Measurements from ENCODE around the gene N4BP2L2. TPM values are rescaled to one million over a fixed set of nuclear protein-coding genes. Genes with fewer than 3 reads are reported as not detected.

N4BP2L2 gene
- total and polyA plus RNA-seq, 2 experiments from 2014 or later, result 70.1 to 89.4 TPM

DNA sequence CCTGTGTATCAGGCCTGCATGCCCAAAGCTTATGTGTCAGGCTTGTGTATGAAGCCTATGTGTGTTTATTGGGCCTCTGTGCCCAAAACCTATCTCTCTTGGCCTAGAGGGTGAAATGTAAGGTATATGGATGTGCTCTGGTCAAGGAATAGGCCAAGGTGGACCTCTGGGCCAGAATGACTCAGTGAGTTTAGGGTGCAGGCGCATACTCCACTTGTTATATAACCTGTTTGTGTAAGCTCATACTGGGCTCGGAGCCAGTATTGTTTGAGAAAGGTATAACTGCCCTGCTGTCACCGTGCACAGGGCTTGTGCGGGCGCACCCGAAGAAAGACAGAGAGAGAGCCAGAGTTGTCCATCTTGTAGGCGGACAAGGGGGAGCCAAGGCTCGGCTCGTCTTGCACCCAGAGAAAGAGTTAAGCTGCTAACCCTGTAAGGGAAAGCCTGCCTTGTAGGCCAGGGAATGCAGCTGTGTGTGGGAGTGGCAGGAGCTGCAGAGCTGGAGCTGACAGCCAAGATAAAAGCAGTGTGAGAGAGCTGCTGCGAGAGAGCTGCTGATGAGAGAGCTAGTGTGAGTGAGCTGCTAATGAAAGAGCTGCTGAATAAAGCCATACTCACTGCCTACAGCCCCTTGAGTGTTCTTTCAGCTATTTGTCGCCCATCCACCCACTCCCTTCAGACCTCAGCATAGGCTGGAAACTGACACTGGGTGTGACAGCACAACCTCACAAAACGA, 67.2 kb downstream of the N4BP2L2 start:
- WGBS, 2 experiments (ENCODE audit: low coverage in 1 of 2, low lambda C conversion rate in 2 of 2, missing lambda C conversion rate in 2 of 2), result 59 to 62% methylated on average over 12 of the region's 12 CpGs

DNA sequence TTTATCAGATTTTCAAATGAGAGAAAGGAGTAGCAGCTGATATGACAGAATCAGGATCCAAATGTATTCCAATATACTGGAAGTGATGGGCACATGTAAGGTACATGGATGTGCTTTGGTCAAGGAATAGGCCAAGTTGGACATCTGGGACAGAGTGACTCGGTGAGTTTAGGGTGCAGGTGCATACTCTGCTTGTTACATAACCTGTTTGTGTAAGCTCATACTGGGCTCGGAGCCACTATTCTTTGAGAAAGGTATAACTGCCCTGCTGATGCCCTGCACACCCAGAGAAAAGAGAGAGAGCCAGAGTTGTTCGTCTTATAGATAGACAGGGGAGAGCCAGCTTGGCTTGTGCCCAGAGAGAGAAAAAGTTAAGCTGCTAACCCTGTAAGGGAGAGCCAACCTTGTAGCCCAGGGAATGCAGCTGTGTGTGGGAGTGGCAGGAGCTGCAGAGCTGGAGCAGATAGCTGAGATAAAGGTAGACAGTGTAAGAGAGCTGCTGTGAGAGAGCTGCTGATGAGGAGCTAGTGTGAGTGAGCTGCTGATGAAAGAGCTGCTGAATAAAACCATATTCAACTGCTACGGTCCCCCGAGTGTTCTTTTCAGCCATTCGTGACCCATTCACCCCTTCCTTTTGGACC, 70.0 kb downstream of the N4BP2L2 start:
- in situ Hi-C loops (cut with MboI), result no loop called here
- 70 to 71% methylated on average over 6 of the region's 6 CpGs for WGBS, 2 experiments (ENCODE audit: low coverage in 1 of 2, low lambda C conversion rate in 2 of 2, missing lambda C conversion rate in 2 of 2)

More for the DNA sequence above, 67.2 kb downstream of the N4BP2L2 start:
- H3K79me2 ChIP-seq (ENCODE audit: insufficient read depth), result no peaks in the 10 kb centered on the region
- H3K27me3 ChIP-seq (replicated peaks; ENCODE audit: insufficient read depth), result no peaks in the 10 kb centered on the region
- no peaks in the 10 kb centered on the region for H3K9me3 ChIP-seq (ENCODE audit: low read depth)
- TF ChIP-seq EZH2phosphoT487 (IDR thresholded peaks at IDR 0.05; ENCODE audit: insufficient read depth, low read depth), result no peak
- no peak for TF ChIP-seq EZH2 (IDR thresholded peaks at IDR 0.05; ENCODE audit: insufficient read depth, poor library complexity, severe bottlenecking)
- no peaks in the 10 kb centered on the region for H3K9me2 ChIP-seq (ENCODE audit: insufficient read depth)
- H3K4me2 ChIP-seq (ENCODE audit: unreplicated experiment), result no peak overlapping the region
- in situ Hi-C loops (cut with MboI), result no loop called here
- peak overlapping the region; percentile 59 for H3K27ac ChIP-seq
- 0 out of 2 replicates have a peak overlapping the region, but pooled peaks have one; percentile 18 for H2AFZ ChIP-seq
- H3K36me3 ChIP-seq (ENCODE audit: low read depth), result no peaks in the 10 kb centered on the region
- H3K9ac ChIP-seq, result peak overlapping the region; percentile 51
- no peak overlapping the region for H3K4me3 ChIP-seq
- H3K4me1 ChIP-seq (ENCODE audit: insufficient read depth), result peaks cover 15% of the 10 kb centered on the region; the same call in 1 of the 2 replicates
- peak; percentile 61 for DNase-seq
- H3F3A ChIP-seq (ENCODE audit: insufficient read depth), result peaks cover 13% of the 10 kb centered on the region; the same call in 1 of the 2 replicates
- H4K20me1 ChIP-seq (ENCODE audit: insufficient read depth), result no peaks in the 10 kb centered on the region

DNA sequence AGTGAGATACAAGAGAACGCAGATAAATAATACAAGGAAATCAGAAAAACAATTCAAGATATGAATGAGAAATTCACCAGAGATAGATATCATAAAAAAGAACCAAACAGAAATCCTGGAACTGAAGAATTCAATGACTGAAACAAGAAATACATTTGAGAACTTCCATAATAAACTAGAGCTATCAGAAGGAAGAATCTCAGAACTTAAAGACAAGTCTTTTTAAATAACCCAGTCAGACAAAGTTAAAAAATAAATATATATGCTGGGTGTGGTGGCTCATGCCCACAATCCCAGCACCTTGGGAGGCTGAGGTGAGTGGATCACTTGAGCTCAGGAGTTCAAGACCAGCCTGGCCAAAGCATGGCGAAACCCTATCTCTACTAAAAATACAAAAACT, 82.0 kb downstream of the N4BP2L2 start:
- H3K9me3 ChIP-seq (ENCODE audit: low read depth), result no peaks in the 10 kb centered on the region
- no peak overlapping the region for H3K27ac ChIP-seq
- H3K9ac ChIP-seq, result no peak overlapping the region
- 90 to 100% methylated on average over 2 of the region's 2 CpGs for WGBS, 2 experiments (ENCODE audit: low coverage in 1 of 2, low lambda C conversion rate in 2 of 2, missing lambda C conversion rate in 2 of 2)
- no peak overlapping the region for H3K4me3 ChIP-seq
- H3K4me2 ChIP-seq (ENCODE audit: unreplicated experiment), result no peak overlapping the region
- TF ChIP-seq EZH2 (IDR thresholded peaks at IDR 0.05; ENCODE audit: insufficient read depth, poor library complexity, severe bottlenecking) (no peak), EZH2phosphoT487 (IDR thresholded peaks at IDR 0.05; ENCODE audit: insufficient read depth, low read depth) (no peak)
- DNase-seq, result no peak
- no peaks in the 10 kb centered on the region for H3K4me1 ChIP-seq (ENCODE audit: insufficient read depth)
- in situ Hi-C loops (cut with MboI), result no loop called here
- H3K27me3 ChIP-seq (replicated peaks; ENCODE audit: insufficient read depth), result no peaks in the 10 kb centered on the region
- no peaks in the 10 kb centered on the region for H4K20me1 ChIP-seq (ENCODE audit: insufficient read depth)
- H3K79me2 ChIP-seq (ENCODE audit: insufficient read depth), result peaks cover 12% of the 10 kb centered on the region; the same call in 1 of the 2 replicates
- peaks cover 4% of the 10 kb centered on the region; the same call in 1 of the 2 replicates for H3K9me2 ChIP-seq (ENCODE audit: insufficient read depth)
- H3F3A ChIP-seq (ENCODE audit: insufficient read depth), result no peaks in the 10 kb centered on the region
- peaks cover 32% of the 10 kb centered on the region for H3K36me3 ChIP-seq (ENCODE audit: low read depth)
- H2AFZ ChIP-seq, result no peak overlapping the region

More for the DNA sequence above, 70.0 kb downstream of the N4BP2L2 start:
- Histone ChIP-seq H3K9me2 (ENCODE audit: insufficient read depth) (no peaks in the 10 kb centered on the region), H2AFZ (no peak overlapping the region), H3K9ac (no peak overlapping the region), H3K27ac (no peak overlapping the region), H3F3A (ENCODE audit: insufficient read depth) (peaks cover 11% of the 10 kb centered on the region; the same call in 1 of the 2 replicates), H3K4me3 (no peak overlapping the region), H3K9me3 (ENCODE audit: low read depth) (no peaks in the 10 kb centered on the region), H3K27me3 (replicated peaks; ENCODE audit: insufficient read depth) (no peaks in the 10 kb centered on the region), H3K4me2 (ENCODE audit: unreplicated experiment) (no peak overlapping the region), H3K4me1 (ENCODE audit: insufficient read depth) (peaks cover 15% of the 10 kb centered on the region; the same call in 1 of the 2 replicates), H3K79me2 (ENCODE audit: insufficient read depth) (no peaks in the 10 kb centered on the region), H3K36me3 (ENCODE audit: low read depth) (no peaks in the 10 kb centered on the region), H4K20me1 (ENCODE audit: insufficient read depth) (no peaks in the 10 kb centered on the region)
- no peak for TF ChIP-seq EZH2phosphoT487 (IDR thresholded peaks at IDR 0.05; ENCODE audit: insufficient read depth, low read depth)
- no peak for TF ChIP-seq EZH2 (IDR thresholded peaks at IDR 0.05; ENCODE audit: insufficient read depth, poor library complexity, severe bottlenecking)
- DNase-seq, result no peak

DNA sequence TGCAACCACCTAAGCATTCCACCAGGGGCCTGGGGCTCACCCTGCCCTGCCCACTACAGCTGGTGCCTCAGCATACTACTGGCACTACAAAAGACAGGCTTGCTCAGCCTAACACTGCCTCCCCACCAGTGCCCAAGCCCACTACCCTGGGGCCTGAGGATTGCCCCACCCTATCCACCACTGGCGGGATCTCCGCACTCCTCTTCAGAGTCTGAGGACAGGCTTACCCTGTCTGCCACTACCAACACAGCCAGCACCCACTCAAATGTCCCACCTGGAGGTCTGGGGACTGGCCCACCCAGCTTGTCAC, 83.0 kb downstream of the N4BP2L2 start:
- WGBS, 2 experiments (ENCODE audit: low coverage in 1 of 2, low lambda C conversion rate in 2 of 2, missing lambda C conversion rate in 2 of 2), result 96 to 100% methylated on average over 2 of the region's 2 CpGs
- H2AFZ ChIP-seq, result no peak overlapping the region
- H3K4me3 ChIP-seq, result no peak overlapping the region
- H3K9ac ChIP-seq, result no peak overlapping the region
- no peak overlapping the region for H3K4me2 ChIP-seq (ENCODE audit: unreplicated experiment)
- H3F3A ChIP-seq (ENCODE audit: insufficient read depth), result no peaks in the 10 kb centered on the region
- no peaks in the 10 kb centered on the region for H3K27me3 ChIP-seq (replicated peaks; ENCODE audit: insufficient read depth)
- H3K36me3 ChIP-seq (ENCODE audit: low read depth), result peaks cover 33% of the 10 kb centered on the region
- H3K27ac ChIP-seq, result no peak overlapping the region
- no peaks in the 10 kb centered on the region for H3K9me3 ChIP-seq (ENCODE audit: low read depth)
- H3K4me1 ChIP-seq (ENCODE audit: insufficient read depth), result no peaks in the 10 kb centered on the region
- peaks cover 12% of the 10 kb centered on the region; the same call in 1 of the 2 replicates for H3K79me2 ChIP-seq (ENCODE audit: insufficient read depth)
- no peak for DNase-seq
- TF ChIP-seq EZH2phosphoT487 (IDR thresholded peaks at IDR 0.05; ENCODE audit: insufficient read depth, low read depth), result no peak
- TF ChIP-seq EZH2 (IDR thresholded peaks at IDR 0.05; ENCODE audit: insufficient read depth, poor library complexity, severe bottlenecking), result no peak
- no peaks in the 10 kb centered on the region for H3K9me2 ChIP-seq (ENCODE audit: insufficient read depth)
- H4K20me1 ChIP-seq (ENCODE audit: insufficient read depth), result no peaks in the 10 kb centered on the region
- in situ Hi-C loops (cut with MboI), result no loop called here

All from GM23248 (cell line).